Thyroid gland (tissue), 4 donors: Measurements from ENCODE around the gene P4HA3.
A peak's percentile ranks its signal among the peaks of the same experiment; 100 is the strongest.

Experiments used
- CTCF ChIP-seq, 6 experiments: fragments of 200-600 bp in 3 of 6; fragments of 450-650 bp in 3 of 6; sonication (generic) in 3 of 6; IDR thresholded peaks; one replicate each; pipeline ENCODE4 v1.5.1; 2016 to 2019; ENCODE audit warnings: antibody characterized with exemption in 6 of 6, mild to moderate bottlenecking in 2 of 6, inconsistent platforms in 1 of 6, moderate library complexity in 1 of 6
- POLR2A ChIP-seq, 2 donors: fragments of 450-650 bp; IDR thresholded peaks; one replicate each; pipeline ENCODE4 v1.6.1; 2017; ENCODE audit warnings: antibody characterized with exemption in 2 of 2, mild to moderate bottlenecking in 2 of 2, moderate library complexity in 1 of 2

DNA sequence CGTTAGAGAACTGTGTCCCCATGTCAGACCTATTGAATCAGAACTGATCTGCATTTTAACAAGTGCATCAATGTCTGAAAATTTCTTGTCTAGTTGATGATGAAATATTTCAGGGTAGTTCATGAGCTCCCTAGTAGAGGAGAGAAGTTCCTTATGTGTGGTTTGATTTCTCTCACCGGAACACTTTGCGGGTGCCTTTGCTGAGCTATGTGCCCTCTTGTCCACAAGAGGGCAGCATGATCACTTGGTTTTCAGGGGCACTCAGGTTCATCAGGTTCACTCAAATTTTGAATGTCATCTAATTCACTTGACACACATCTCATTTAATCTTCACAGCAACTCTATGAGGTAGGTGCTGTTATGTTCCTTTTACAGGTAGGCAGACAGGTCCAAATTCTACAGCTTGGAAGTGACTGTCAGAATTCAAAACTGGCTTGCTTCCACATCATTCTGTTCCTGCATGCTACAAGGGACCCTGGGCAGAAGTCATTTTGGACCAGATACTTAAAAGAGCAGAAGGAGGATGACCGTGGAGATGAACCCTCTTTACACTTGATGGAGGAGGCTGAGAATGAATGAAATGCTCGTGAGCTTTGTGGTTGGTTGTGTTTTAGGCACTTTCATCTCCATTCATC lies 55.6 kb downstream of the P4HA3 start:
- TF ChIP-seq CTCF (IDR thresholded peaks at IDR 0.05) (peak; percentile 83 to 92 (median 88)), POLR2A (IDR thresholded peaks at IDR 0.05) (no peak)
